HepG2 (cell line): ENCODE data around the gene JAZF1. TPM values are rescaled to one million over a fixed set of nuclear protein-coding genes. Genes with fewer than 3 reads are reported as not detected.

Source experiments
- ATAC-seq: fragments of 200-7000 bp; cut with Tn5 transposase; 3 replicates; pipeline ENCODE4 v1.9.1; 2020; ENCODE audit warnings: mild to moderate bottlenecking, moderate library complexity
- BruUV-seq: library from RNA; stranded (reverse); fragments of 400-500 nt; replicated peaks from 2 replicates; lab custom pipeline; 2021; lab: Mats Ljungman, UMichigan
- CTCF ChIA-PET: fragments of 300-600 bp; formaldehyde crosslinking; extraction: SDS; loops from one replicate; lab custom pipeline; 2021; ENCODE audit warnings: low total read pairs, inconsistent platforms, low intra/inter-chr PET ratio; lab: Yijun Ruan, JAX
- POLR2A ChIA-PET: fragments of 350-600 bp; sonication (Branson Sonifier 250); formaldehyde crosslinking; loops from one replicate; lab custom pipeline; 2020; ENCODE audit warnings: antibody characterized with exemption, inconsistent platforms; lab: Yijun Ruan, JAX
- DNase-seq: peaks from one replicate; pipeline ENCODE4 v3.0.0-alpha.2; 2015; ENCODE audit warnings: low spot score
- FAIRE-seq: peaks from 3 replicates; lab custom pipeline; 2011; peaks lifted over from hg19 to GRCh38; lab: Jason Lieb, UNC
- H2AFZ ChIP-seq: one replicate; pipeline ENCODE4 v1.6.1; 2011; ENCODE audit warnings: low read length, inconsistent platforms
- H3K27ac ChIP-seq: fragments of 300-600 bp; 3 replicates; pipeline ENCODE4 v1.8.0; 2011; ENCODE audit warnings: mixed run types, mild to moderate bottlenecking, mixed read lengths, low read length, inconsistent platforms; ENCODE audit not compliant: insufficient read depth; ENCODE audit errors: extremely low read length
- H3K27me3 ChIP-seq, 2 experiments: fragments of 200-600 bp in 1 of 2; 2 replicates in 1 of 2; 3 replicates in 1 of 2; pipeline versions ENCODE4 v1.6.0 to v1.8.0; 2011; ENCODE audit warnings: low read length in 2 of 2, mild to moderate bottlenecking in 2 of 2, moderate library complexity in 2 of 2, inconsistent platforms in 1 of 2; ENCODE audit not compliant: insufficient read depth in 2 of 2, control insufficient read depth in 1 of 2
- H3K36me3 ChIP-seq, 2 experiments: fragments of 200-600 bp in 1 of 2; replicated peaks in 1 of 2; 2 replicates in 1 of 2; 3 replicates in 1 of 2; pipeline versions ENCODE4 v1.5.1 to v1.8.0; 2011; ENCODE audit warnings: low read length in 2 of 2, inconsistent platforms in 1 of 2; ENCODE audit not compliant: insufficient read depth in 2 of 2, control insufficient read depth in 1 of 2
- H3K4me1 ChIP-seq: 2 replicates; pipeline ENCODE4 v1.5.1; 2012; ENCODE audit warnings: low read length, inconsistent platforms; ENCODE audit not compliant: insufficient read depth
- H3K4me2 ChIP-seq: 2 replicates; pipeline ENCODE4 v1.6.0; 2011; ENCODE audit warnings: low read depth, low read length, inconsistent platforms
- H3K4me3 ChIP-seq, 3 experiments: fragments of 200-600 bp in 1 of 3; sonication (generic), shearing (Covaris generic) in 1 of 3; replicated peaks in 1 of 3; 2 replicates each; pipeline ENCODE4 v1.5.1; 2011 to 2016; ENCODE audit warnings: low read length in 3 of 3, inconsistent platforms in 2 of 3, low read depth in 2 of 3, mild to moderate bottlenecking in 2 of 3, control low read depth in 1 of 3, mixed read lengths in 1 of 3; ENCODE audit not compliant: insufficient read depth in 1 of 3
- H3K79me2 ChIP-seq: one replicate; pipeline ENCODE4 v1.6.1; 2011; ENCODE audit warnings: low read length, inconsistent platforms; ENCODE audit not compliant: insufficient read depth
- H3K9ac ChIP-seq: 2 replicates; pipeline ENCODE4 v1.6.0; 2011; ENCODE audit warnings: mild to moderate bottlenecking, low read depth, low read length, inconsistent platforms; ENCODE audit not compliant: insufficient read depth
- H3K9me3 ChIP-seq: 2 replicates; pipeline ENCODE4 v1.5.1; 2012; ENCODE audit warnings: mild to moderate bottlenecking, low read length
- H4K20me1 ChIP-seq: 2 replicates; pipeline ENCODE4 v1.6.0; 2011; ENCODE audit warnings: inconsistent platforms, mild to moderate bottlenecking, low read length, moderate library complexity; ENCODE audit not compliant: insufficient read depth
- ARNT ChIP-seq: fragments of 450-650 bp; IDR thresholded peaks from 2 replicates; pipeline ENCODE4 v1.6.1; 2017
- TBL1XR1 ChIP-seq: fragments of 150-350 bp; IDR thresholded peaks from 2 replicates; pipeline ENCODE4 v1.6.1; 2014; ENCODE audit warnings: borderline replicate concordance, low read length; ENCODE audit not compliant: partially characterized antibody
- ZNF543 ChIP-seq: sonication (generic); formaldehyde crosslinking; IDR thresholded peaks from 2 replicates; pipeline ENCODE4 v1.4.0; 2020; ENCODE audit warnings: mild to moderate bottlenecking, missing genetic modification reagents
- WGBS: methylation state at CpG from one replicate; pipeline ENCODE4 v1.1.6; 2017; ENCODE audit warnings: low lambda C conversion rate; 5-methylcytosine and 5-hydroxymethylcytosine counted together
- in situ Hi-C: cut with HindIII; loops from 2 replicates; pipeline ENCODE4 v1.10.0; 2017; ENCODE audit warnings: low pct_unique_long_range_greater_than_20kb; ENCODE audit not compliant: extremely low pct_ligation_motif_present
- intact Hi-C: fragments of 100-400 bp; cut with micrococcal nuclease; formaldehyde crosslinking; loops from one replicate; pipeline ENCODE4 v1.10.0; 2022; ENCODE audit not compliant: unreplicated experiment
- polyA plus RNA-seq, 8 experiments: library from polyadenylated mRNA; depleted of rRNA in 3 of 8; stranded (reverse) in 7 of 8; unstranded in 1 of 8; fragments of >200 nt; fragmentation: Illumina TruSeq in 4 of 8; extraction: Trizol in 4 of 8; gene quantifications; 2 replicates each; pipeline versions ENCODE4 v1.2.1 to v1.2.3, GENCODE V29; 2011 to 2016; ENCODE audit warnings: low read depth in 4 of 8, missing spikeins in 1 of 8, mixed read lengths in 1 of 8; ENCODE audit not compliant: insufficient read depth in 1 of 8
- total RNA-seq, 5 experiments: library from RNA; depleted of rRNA; stranded (reverse); fragments of >200 nt; fragmentation: Illumina TruSeq; extraction: Trizol; gene quantifications; 2 replicates each; pipeline ENCODE4 v1.2.3, GENCODE V29; 2016; ENCODE audit warnings: low read depth in 1 of 5
- TF ChIP-seq, protein P1 (sequence below): sonication (generic); formaldehyde crosslinking; IDR thresholded peaks from 2 replicates; pipeline ENCODE4 v1.5.0; 2020; ENCODE audit warnings: mild to moderate bottlenecking, missing genetic modification reagents, moderate library complexity

The JAZF1 gene
- total and polyA plus RNA-seq, 2 of the 13 experiments (the other 11 are each of a cell fraction or from before 2014, with no cell fraction given), result not detected

DNA sequence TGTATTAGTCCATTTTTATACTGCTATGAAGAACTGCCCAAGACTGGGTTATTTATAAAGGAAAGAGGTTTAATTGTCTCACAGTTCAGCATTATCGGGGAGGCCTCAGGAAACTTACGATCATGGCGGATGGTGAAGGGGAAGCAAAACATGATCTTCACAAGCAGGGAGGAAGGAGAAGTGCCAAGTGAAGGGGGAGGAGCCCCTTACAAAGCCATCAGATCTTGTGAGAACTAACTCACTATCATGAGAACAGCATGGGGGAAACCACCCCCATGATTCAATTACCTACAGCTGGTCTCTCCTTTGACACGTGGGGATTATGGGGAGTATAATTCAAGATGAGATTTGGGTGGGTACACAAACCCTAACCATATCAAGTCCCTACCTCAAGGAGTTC is 85.4 kb downstream of the JAZF1 start:
- H3K36me3 ChIP-seq, result no peaks in the 10 kb centered on the region
- CTCF ChIA-PET, result no interaction called here
- no peak overlapping the region for H2AFZ ChIP-seq
- H3K9ac ChIP-seq, result no peak overlapping the region
- H3K4me2 ChIP-seq, result no peak overlapping the region
- no peaks in the 10 kb centered on the region for H4K20me1 ChIP-seq
- no peaks in the 10 kb centered on the region for H3K4me1 ChIP-seq
- H3K79me2 ChIP-seq, result no peaks in the 10 kb centered on the region
- no peak overlapping the region for H3K4me3 ChIP-seq
- FAIRE-seq (no peak), ATAC-seq (no peak)
- in situ Hi-C loops, result no loop called here
- H3K27ac ChIP-seq, result no peak overlapping the region
- WGBS, result 66% methylated on average over 4 of the region's 4 CpGs
- H3K27me3 ChIP-seq, result peaks cover 0 to 7% of the 10 kb centered on the region in 2 experiments; a peak in 1 of 5 replicates
- H3K9me3 ChIP-seq, result no peaks in the 10 kb centered on the region
- TF ChIP-seq TBL1XR1 (no peak), ARNT (no peak)
- TF ChIP-seq, all 625 proteins: peak for 0
- no peak for DNase-seq
- intact Hi-C loops, result no loop called here
- no TSS peak for BruUV-seq
- POLR2A ChIA-PET, result no interaction called here

DNA sequence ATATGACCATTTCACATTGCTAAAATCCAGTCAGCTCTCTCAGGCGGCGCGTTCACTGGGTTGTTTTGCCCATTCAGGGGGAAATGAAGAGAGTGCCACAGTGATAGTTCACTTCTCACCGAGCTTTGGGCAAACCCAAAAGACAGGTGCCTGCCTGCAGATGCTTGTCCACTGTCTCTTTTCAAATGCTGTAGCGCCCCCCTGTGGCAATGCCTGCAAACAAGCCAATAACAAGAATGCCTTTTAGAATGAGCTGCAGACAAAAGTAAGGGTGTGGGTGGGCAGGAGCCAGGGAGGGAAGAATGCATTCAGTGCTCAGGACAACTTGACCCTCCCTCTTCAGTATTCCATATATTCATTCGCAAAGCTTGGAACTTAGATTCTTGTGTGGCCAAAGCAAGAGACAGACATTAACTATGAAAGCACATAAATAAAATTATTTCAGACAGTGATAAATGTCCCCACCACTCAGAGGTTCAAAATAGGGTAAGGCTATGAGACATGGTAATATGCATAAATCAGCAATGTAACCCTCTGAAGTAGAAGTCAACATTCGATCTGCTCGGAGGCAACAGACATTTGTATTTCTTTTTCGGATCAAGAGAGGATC is 86.9 kb downstream of the JAZF1 start:
- CTCF ChIA-PET, result no interaction called here
- no peaks in the 10 kb centered on the region for H3K79me2 ChIP-seq
- FAIRE-seq (no peak), ATAC-seq (0 out of 3 replicates have a peak, but pooled peaks have one; percentile 35), DNase-seq (peak; percentile 23)
- H3K27ac ChIP-seq, result no peak overlapping the region
- in situ Hi-C loops, result no loop called here
- H3K9me3 ChIP-seq, result no peaks in the 10 kb centered on the region
- no peaks in the 10 kb centered on the region for H3K4me1 ChIP-seq
- POLR2A ChIA-PET, result no interaction called here
- intact Hi-C loops, result no loop called here
- BruUV-seq, result no TSS peak
- H2AFZ ChIP-seq, result no peak overlapping the region
- H3K4me3 ChIP-seq, result no peak overlapping the region
- no peak overlapping the region for H3K9ac ChIP-seq
- peaks cover 0 to 5% of the 10 kb centered on the region in 2 experiments; a peak in 1 of 5 replicates for H3K27me3 ChIP-seq
- no peak overlapping the region for H3K4me2 ChIP-seq
- H4K20me1 ChIP-seq, result no peaks in the 10 kb centered on the region
- TF ChIP-seq, protein P1, sequence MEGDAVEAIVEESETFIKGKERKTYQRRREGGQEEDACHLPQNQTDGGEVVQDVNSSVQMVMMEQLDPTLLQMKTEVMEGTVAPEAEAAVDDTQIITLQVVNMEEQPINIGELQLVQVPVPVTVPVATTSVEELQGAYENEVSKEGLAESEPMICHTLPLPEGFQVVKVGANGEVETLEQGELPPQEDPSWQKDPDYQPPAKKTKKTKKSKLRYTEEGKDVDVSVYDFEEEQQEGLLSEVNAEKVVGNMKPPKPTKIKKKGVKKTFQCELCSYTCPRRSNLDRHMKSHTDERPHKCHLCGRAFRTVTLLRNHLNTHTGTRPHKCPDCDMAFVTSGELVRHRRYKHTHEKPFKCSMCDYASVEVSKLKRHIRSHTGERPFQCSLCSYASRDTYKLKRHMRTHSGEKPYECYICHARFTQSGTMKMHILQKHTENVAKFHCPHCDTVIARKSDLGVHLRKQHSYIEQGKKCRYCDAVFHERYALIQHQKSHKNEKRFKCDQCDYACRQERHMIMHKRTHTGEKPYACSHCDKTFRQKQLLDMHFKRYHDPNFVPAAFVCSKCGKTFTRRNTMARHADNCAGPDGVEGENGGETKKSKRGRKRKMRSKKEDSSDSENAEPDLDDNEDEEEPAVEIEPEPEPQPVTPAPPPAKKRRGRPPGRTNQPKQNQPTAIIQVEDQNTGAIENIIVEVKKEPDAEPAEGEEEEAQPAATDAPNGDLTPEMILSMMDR (CRISPR knock-in tag), result peak; percentile 60
- no peak for TF ChIP-seq ZNF543
- no peaks in the 10 kb centered on the region for H3K36me3 ChIP-seq
- WGBS, result 40% methylated on average over 9 of the region's 9 CpGs
